KMS-11 (cell line): ENCODE measurements around the gene MYO18B.

Experiments
- H2AFZ ChIP-seq: fragments of 200-600 bp; sonication (generic); 2 replicates; pipeline ENCODE4 v1.6.1; 2016; ENCODE audit warnings: antibody characterized with exemption, mixed run types, low read depth
- H3K27ac ChIP-seq: fragments of 200-600 bp; sonication (generic); 2 replicates; pipeline ENCODE4 v1.6.1; 2016; ENCODE audit warnings: mild to moderate bottlenecking, mixed run types
- H3K27me3 ChIP-seq: fragments of 200-600 bp; sonication (generic); 2 replicates; pipeline ENCODE4 v1.6.1; 2017; ENCODE audit warnings: mild to moderate bottlenecking, low read depth, mixed run types, moderate library complexity; ENCODE audit not compliant: insufficient read depth
- H3K36me3 ChIP-seq: fragments of 200-600 bp; sonication (generic); 2 replicates; pipeline ENCODE4 v1.6.1; 2017; ENCODE audit warnings: mild to moderate bottlenecking, mixed run types; ENCODE audit not compliant: insufficient read depth
- H3K4me1 ChIP-seq: fragments of 200-600 bp; sonication (generic); 2 replicates; pipeline ENCODE4 v1.6.1; 2016; ENCODE audit warnings: mild to moderate bottlenecking, low read depth, mixed run types; ENCODE audit not compliant: poor library complexity, severe bottlenecking
- H3K4me2 ChIP-seq: fragments of 200-600 bp; sonication (generic); 2 replicates; pipeline ENCODE4 v1.7.0; 2016; ENCODE audit warnings: mild to moderate bottlenecking, mixed run types
- H3K4me3 ChIP-seq: fragments of 200-600 bp; sonication (generic); IDR thresholded peaks from 2 replicates; pipeline ENCODE4 v1.6.1; 2017; ENCODE audit warnings: low read depth, low read length, mixed read lengths; ENCODE audit not compliant: insufficient read depth
- H3K79me2 ChIP-seq: fragments of 200-600 bp; sonication (generic); 2 replicates; pipeline ENCODE4 v1.6.1; 2016; ENCODE audit warnings: low read depth, mixed run types; ENCODE audit not compliant: insufficient read depth
- H3K9ac ChIP-seq: fragments of 200-600 bp; sonication (generic); 2 replicates; pipeline ENCODE4 v1.6.1; 2016; ENCODE audit warnings: mild to moderate bottlenecking, mixed run types
- H4K20me1 ChIP-seq: fragments of 200-600 bp; sonication (generic); 2 replicates; pipeline ENCODE4 v1.6.1; 2016; ENCODE audit warnings: mild to moderate bottlenecking, mixed run types; ENCODE audit not compliant: insufficient read depth
- TF ChIP-seq, protein P1 (sequence below): fragments of 200-600 bp; sonication (generic); conservative IDR thresholded peaks from 2 replicates; pipeline ENCODE4 v1.6.1; 2017; ENCODE audit warnings: low read depth, mild to moderate bottlenecking, antibody characterized with exemption, low read length, moderate library complexity, mixed read lengths

MYO18B gene

GRCh38 chr22:25969286-25969685 is 227.3 kb downstream of the MYO18B start:
- H3K79me2 ChIP-seq = no peaks in the 10 kb centered on the region
- H3K9ac ChIP-seq = no peak overlapping the region
- H3K27ac ChIP-seq = no peak overlapping the region
- TF ChIP-seq, protein P1, sequence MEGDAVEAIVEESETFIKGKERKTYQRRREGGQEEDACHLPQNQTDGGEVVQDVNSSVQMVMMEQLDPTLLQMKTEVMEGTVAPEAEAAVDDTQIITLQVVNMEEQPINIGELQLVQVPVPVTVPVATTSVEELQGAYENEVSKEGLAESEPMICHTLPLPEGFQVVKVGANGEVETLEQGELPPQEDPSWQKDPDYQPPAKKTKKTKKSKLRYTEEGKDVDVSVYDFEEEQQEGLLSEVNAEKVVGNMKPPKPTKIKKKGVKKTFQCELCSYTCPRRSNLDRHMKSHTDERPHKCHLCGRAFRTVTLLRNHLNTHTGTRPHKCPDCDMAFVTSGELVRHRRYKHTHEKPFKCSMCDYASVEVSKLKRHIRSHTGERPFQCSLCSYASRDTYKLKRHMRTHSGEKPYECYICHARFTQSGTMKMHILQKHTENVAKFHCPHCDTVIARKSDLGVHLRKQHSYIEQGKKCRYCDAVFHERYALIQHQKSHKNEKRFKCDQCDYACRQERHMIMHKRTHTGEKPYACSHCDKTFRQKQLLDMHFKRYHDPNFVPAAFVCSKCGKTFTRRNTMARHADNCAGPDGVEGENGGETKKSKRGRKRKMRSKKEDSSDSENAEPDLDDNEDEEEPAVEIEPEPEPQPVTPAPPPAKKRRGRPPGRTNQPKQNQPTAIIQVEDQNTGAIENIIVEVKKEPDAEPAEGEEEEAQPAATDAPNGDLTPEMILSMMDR = no peak
- H4K20me1 ChIP-seq = no peaks in the 10 kb centered on the region
- peaks cover 17% of the 10 kb centered on the region for H3K4me1 ChIP-seq
- no peaks in the 10 kb centered on the region for H3K27me3 ChIP-seq
- H3K4me3 ChIP-seq = no peak overlapping the region
- H3K36me3 ChIP-seq = no peaks in the 10 kb centered on the region
- no peak overlapping the region for H2AFZ ChIP-seq
- H3K4me2 ChIP-seq = no peak overlapping the region

- Histone ChIP-seq H3K4me3 (no peak overlapping the region), H3K4me1 (peaks cover 17% of the 10 kb centered on the region), H3K27ac (no peak overlapping the region), H3K4me2 (no peak overlapping the region), H3K36me3 (no peaks in the 10 kb centered on the region), H3K9ac (no peak overlapping the region), H3K27me3 (no peaks in the 10 kb centered on the region), H2AFZ (no peak overlapping the region), H3K79me2 (no peaks in the 10 kb centered on the region), H4K20me1 (no peaks in the 10 kb centered on the region)
- TF ChIP-seq, protein P1 = no peak
Observed at GRCh38 chr22:25969901-25970300, 227.9 kb downstream of the MYO18B start.

DNA sequence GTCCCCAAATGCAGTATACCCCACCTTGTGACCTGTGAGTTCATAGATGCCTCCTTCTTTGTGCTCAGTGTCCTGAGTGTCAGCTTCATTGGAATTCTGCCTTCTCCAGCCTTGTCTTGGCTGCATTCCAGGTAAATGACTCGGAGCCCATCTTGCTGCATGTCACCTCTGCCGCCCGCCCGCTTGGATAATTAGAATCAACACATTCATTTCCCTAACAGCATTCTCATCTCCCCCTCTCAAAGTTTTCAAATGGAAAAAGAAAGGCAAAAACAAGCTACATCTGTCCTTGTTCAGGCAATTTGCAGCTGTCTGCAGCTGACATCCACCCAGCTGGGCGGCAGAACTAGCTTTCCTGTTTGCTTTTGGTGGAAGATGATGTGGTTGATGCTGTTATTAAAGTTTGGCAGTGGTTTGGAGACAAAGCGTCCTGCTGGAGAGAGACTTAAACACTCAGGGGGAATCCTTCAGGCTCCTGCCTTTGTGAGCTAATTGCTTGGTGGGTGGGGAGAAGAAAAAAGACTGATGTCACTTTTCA is 228.5 kb downstream of the MYO18B start:
- no peaks in the 10 kb centered on the region for H3K36me3 ChIP-seq
- H3K27ac ChIP-seq = no peak overlapping the region
- peaks cover 17% of the 10 kb centered on the region for H3K4me1 ChIP-seq
- no peak overlapping the region for H3K9ac ChIP-seq
- H3K79me2 ChIP-seq = no peaks in the 10 kb centered on the region
- H3K4me2 ChIP-seq = no peak overlapping the region
- no peak overlapping the region for H2AFZ ChIP-seq
- H3K27me3 ChIP-seq = no peaks in the 10 kb centered on the region
- no peak overlapping the region for H3K4me3 ChIP-seq
- no peaks in the 10 kb centered on the region for H4K20me1 ChIP-seq
- TF ChIP-seq, protein P1 = no peak

DNA sequence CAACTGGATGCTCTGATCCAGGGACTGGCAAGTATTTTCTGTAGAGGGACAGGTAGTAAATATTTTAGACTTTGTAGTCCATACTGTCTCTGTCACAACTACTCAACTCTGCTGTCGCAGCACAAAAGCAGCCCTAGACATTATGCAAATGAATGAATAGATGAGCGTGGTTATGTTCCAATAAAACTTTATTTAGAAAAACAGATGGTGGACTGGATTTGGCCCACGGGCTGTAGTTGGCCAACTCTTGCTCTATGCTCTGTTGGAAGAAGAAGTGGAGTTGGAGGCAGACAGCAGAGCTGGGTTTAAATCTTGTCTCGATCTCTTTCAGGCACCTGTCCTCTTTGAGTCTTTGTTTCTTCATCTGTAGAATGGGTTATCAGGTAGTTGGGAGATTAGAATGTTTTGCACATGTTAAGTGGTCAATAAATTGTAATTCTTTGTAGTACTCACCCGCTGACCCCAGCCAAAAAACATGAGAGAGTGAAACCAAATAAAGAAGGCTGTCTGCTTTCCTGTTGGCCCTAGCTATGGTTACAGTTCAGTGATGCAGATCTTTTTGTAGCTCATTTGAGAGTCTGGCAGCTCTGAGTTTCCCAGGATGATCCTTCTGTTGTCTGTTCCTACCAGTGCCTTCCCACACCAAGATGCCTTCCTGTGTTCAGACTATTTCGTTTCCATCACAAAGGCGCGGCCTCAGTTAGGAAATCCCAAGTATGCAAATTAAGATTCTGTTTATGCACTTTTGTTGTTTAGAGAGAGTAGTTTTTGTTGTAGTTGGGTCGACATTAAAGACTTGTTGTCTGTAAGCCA is 229.2 kb downstream of the MYO18B start:
- no peaks in the 10 kb centered on the region for H3K27me3 ChIP-seq
- H3K9ac ChIP-seq = no peak overlapping the region
- H3K4me3 ChIP-seq = no peak overlapping the region
- H2AFZ ChIP-seq = no peak overlapping the region
- no peaks in the 10 kb centered on the region for H3K36me3 ChIP-seq
- H3K79me2 ChIP-seq = no peaks in the 10 kb centered on the region
- peaks cover 12% of the 10 kb centered on the region for H3K4me1 ChIP-seq
- no peak overlapping the region for H3K4me2 ChIP-seq
- no peak overlapping the region for H3K27ac ChIP-seq
- TF ChIP-seq, protein P1 = no peak
- no peaks in the 10 kb centered on the region for H4K20me1 ChIP-seq
